ENCODE results near the gene LDLRAD4.

LDLRAD4 gene

DNA sequence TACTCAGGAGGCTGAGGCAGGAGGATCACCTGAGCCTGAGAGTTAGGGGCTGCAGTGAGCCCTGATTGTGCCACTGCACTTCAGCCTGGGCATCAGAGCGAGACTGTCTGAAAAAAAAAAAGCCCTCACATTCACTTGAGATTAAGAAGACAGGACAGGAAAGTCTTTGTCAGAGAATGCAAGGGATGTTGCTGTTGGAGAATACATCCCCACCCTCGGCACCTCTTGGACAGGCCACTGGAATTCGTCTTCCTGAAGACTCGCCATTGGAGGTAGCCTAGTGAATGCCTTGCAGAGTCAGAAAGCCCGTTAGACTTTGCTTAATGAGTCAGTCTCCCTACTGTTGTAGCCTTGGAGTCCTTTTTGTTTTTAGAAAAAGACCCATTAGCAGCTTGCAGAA, 302.2 kb downstream of the LDLRAD4 start:
- TF ChIP-seq, protein P1, sequence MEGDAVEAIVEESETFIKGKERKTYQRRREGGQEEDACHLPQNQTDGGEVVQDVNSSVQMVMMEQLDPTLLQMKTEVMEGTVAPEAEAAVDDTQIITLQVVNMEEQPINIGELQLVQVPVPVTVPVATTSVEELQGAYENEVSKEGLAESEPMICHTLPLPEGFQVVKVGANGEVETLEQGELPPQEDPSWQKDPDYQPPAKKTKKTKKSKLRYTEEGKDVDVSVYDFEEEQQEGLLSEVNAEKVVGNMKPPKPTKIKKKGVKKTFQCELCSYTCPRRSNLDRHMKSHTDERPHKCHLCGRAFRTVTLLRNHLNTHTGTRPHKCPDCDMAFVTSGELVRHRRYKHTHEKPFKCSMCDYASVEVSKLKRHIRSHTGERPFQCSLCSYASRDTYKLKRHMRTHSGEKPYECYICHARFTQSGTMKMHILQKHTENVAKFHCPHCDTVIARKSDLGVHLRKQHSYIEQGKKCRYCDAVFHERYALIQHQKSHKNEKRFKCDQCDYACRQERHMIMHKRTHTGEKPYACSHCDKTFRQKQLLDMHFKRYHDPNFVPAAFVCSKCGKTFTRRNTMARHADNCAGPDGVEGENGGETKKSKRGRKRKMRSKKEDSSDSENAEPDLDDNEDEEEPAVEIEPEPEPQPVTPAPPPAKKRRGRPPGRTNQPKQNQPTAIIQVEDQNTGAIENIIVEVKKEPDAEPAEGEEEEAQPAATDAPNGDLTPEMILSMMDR (IDR thresholded peaks at IDR 0.05; ENCODE audit: extremely low read depth, missing control alignments) = no peak
- DNase-seq (ENCODE audit: low spot score) = no peak

- TF ChIP-seq, protein P1 (IDR thresholded peaks at IDR 0.05; ENCODE audit: extremely low read depth, missing control alignments) = no peak
- DNase-seq (ENCODE audit: low spot score) = no peak
Observed at GRCh38 chr18:13521418-13521817, 302.9 kb downstream of the LDLRAD4 start.

DNA sequence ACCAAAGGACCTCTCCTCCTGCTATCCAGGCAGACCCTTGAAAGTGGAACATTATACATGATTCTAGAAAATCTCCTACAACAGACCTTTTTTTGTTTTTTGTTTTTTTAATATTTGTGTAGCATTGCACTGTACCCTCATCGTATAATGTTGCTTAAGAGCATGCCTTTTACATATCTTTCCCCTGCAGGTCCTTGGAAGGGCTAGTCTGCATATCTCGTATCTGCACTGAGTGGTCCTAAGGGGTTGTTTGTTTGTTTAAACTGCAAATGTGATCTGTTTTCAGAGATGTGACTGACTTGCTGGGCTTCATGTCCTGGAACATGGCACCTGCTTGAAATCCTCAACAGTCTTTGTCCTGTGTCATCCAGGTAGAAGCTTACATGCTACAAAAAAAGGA, 303.7 kb downstream of the LDLRAD4 start:
- TF ChIP-seq, protein P1 (IDR thresholded peaks at IDR 0.05; ENCODE audit: extremely low read depth, missing control alignments) = no peak
- no peak for DNase-seq (ENCODE audit: low spot score)

- TF ChIP-seq, protein P1 (IDR thresholded peaks at IDR 0.05; ENCODE audit: extremely low read depth, missing control alignments) = no peak
- DNase-seq (ENCODE audit: low spot score) = no peak
Observed at GRCh38 chr18:13522861-13523660, 304.5 kb downstream of the LDLRAD4 start.

DNA sequence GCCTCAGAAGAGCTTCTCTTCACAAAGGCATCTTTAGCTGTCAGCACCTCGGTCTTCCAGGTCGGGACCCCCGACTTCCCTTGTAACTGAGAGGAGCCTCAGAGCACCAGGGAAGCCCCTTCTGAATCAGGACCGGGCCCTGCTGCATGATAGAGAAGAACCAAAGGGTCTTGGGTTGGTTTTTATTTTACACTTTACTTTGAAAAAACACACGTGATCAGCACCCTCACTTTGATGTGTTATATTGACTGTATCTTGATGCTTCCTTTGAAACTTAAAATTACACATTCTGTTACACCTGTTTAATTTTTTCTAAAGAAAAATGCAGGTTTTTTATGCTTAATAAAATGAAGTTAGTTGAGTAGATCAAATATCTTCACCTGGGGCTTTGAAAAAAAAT, 305.5 kb downstream of the LDLRAD4 start:
- no peak for DNase-seq (ENCODE audit: low spot score)
- TF ChIP-seq, protein P1 (IDR thresholded peaks at IDR 0.05; ENCODE audit: extremely low read depth, missing control alignments) = no peak

GRCh38 chr18:13524811-13525210, 306.3 kb downstream of the LDLRAD4 start:
- no peak for DNase-seq (ENCODE audit: low spot score)
- TF ChIP-seq, protein P1 (IDR thresholded peaks at IDR 0.05; ENCODE audit: extremely low read depth, missing control alignments) = no peak

GRCh38 chr18:13525381-13526029, 306.9 kb downstream of the LDLRAD4 start:
- TF ChIP-seq, protein P1 (IDR thresholded peaks at IDR 0.05; ENCODE audit: extremely low read depth, missing control alignments) = no peak
- DNase-seq (ENCODE audit: low spot score) = no peak

All from GM20000 (cell line).